Thoracic aorta endothelial cell (primary cell): ENCODE results near the gene RFX3. TPM values are rescaled to one million over a fixed set of nuclear protein-coding genes. Genes with fewer than 3 reads are reported as not detected.

Experiments used
- total RNA-seq: library from RNA; depleted of rRNA; stranded (reverse); fragments of >200 nt; gene quantifications from 2 replicates; pipeline ENCODE4 v1.2.3, GENCODE V29; 2012

Gene RFX3
- total RNA-seq: 7.2 and 11.4 TPM in 2 replicates

DNA sequence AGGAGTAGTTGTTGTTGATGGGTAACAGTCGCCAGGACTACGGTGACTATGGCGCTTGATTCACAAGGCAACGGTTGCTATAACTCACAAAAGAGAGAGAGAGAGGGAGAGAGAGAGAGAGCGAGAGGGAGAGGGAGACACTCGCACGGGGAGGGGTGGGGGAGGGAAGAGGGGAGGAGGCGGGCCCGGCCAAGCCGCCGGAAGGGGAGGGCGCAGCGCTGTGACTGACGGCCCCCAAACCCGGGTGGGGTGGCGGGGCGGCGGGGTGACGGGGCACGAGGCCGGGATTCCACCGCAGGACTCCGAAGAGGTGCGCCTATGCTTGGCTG is at the start of gene RFX3:
TSS of gene RFX3 (minus strand) at position 166 of the 329 bp plus-strand sequence. CDS start 130,413 bp downstream, outside the sequence.

